B cell (primary cell): Measurements from ENCODE around the gene MGAT5.

Experiments
- EZH2 ChIP-seq: IDR thresholded peaks from 2 replicates; pipeline ENCODE4 v1.6.1; 2012; ENCODE audit warnings: borderline replicate concordance, low read depth, mild to moderate bottlenecking, moderate library complexity, low read length; ENCODE audit not compliant: insufficient read depth, poor library complexity, severe bottlenecking
- TF ChIP-seq, protein P1 (sequence below): fragments of 200-600 bp; IDR thresholded peaks from one replicate; pipeline ENCODE4 v1.8.0; 2022; ENCODE audit warnings: antibody characterized with exemption, mild to moderate bottlenecking

- TF ChIP-seq, protein P1, sequence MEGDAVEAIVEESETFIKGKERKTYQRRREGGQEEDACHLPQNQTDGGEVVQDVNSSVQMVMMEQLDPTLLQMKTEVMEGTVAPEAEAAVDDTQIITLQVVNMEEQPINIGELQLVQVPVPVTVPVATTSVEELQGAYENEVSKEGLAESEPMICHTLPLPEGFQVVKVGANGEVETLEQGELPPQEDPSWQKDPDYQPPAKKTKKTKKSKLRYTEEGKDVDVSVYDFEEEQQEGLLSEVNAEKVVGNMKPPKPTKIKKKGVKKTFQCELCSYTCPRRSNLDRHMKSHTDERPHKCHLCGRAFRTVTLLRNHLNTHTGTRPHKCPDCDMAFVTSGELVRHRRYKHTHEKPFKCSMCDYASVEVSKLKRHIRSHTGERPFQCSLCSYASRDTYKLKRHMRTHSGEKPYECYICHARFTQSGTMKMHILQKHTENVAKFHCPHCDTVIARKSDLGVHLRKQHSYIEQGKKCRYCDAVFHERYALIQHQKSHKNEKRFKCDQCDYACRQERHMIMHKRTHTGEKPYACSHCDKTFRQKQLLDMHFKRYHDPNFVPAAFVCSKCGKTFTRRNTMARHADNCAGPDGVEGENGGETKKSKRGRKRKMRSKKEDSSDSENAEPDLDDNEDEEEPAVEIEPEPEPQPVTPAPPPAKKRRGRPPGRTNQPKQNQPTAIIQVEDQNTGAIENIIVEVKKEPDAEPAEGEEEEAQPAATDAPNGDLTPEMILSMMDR = no peak
- no peak for TF ChIP-seq EZH2
These were observed 24.3 kb upstream of the MGAT5 start for GRCh38 chr2:134229540-134229939.
